Measurements from ENCODE around the gene MON1B. TPM values are rescaled to one million over a fixed set of nuclear protein-coding genes. Genes with fewer than 3 reads are reported as not detected.
"Not testable (repeated sequence)": the region's sequence is repeated elsewhere in the genome, so short reads cannot be mapped to it uniquely, and the experiment has no call there.

The MON1B gene
- total and polyA plus RNA-seq, 4 experiments from 2014 or later = 30.5 to 85.4 (median 65.7) TPM

DNA sequence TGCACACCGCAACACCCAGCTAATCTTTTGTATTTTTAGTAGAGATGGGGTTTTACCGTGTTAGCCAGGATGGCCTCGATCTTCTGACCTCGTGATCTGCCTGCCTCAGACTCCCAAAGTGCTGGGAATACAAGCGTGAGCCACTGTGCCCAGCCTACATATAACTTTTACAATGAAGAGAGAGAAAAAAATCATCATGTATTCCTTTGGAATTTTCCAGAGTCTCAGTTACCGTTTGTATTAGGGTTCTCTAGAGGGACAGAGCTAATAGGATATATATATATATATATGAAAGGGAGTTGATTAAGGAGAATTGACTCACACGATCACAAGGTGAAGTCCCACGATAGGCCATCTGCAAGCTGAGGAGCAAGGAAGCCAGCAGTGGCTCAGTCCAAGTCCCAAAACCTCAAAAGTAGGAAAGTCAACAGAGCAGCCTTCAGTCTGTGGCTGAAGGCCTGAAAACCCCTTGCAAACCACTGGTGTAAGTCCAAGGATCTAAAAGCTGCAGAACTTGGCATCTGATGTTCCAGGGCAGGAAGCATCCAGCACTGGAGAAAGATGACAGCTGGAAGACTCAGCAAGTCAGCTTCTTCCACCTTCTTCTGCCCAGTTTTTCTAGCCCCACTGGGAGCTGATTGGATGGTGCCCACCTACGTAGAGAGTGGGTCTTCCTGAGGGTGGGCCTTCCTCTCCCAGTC lies 25.3 kb upstream of the MON1B start:
- H3K9me3 ChIP-seq (ENCODE audit: control insufficient read depth in 1 of 2, low read length in 2 of 2); H3K4me3 ChIP-seq (ENCODE audit: low read length in 2 of 2); H3K27me3 ChIP-seq (ENCODE audit: insufficient read depth, low read length); DNase-seq; H3K9me3 Mint-ChIP-seq; H3K4me1 Mint-ChIP-seq; H3K27ac ChIP-seq (ENCODE audit: low read depth, low read length); H3K36me3 ChIP-seq (ENCODE audit: insufficient read depth, low read length); H3K27ac Mint-ChIP-seq; POLR2A ChIA-PET (ENCODE audit: partially characterized antibody); H3K36me3 Mint-ChIP-seq; H3K4me3 Mint-ChIP-seq; H3K4me1 ChIP-seq (ENCODE audit: insufficient read depth, low read length); intact Hi-C loops (cut with micrococcal nuclease): not testable (repeated sequence)
- peaks cover 15 to 23% of the 10 kb centered on the region in 2 donors for H3K27me3 Mint-ChIP-seq
- CTCF ChIA-PET (ENCODE audit: partially characterized antibody) = interaction anchor here (1.8 kb wide), 1 partner anchor 10 kb away, joined by 3 read pairs; no protein-coding TSS in a partner anchor

DNA sequence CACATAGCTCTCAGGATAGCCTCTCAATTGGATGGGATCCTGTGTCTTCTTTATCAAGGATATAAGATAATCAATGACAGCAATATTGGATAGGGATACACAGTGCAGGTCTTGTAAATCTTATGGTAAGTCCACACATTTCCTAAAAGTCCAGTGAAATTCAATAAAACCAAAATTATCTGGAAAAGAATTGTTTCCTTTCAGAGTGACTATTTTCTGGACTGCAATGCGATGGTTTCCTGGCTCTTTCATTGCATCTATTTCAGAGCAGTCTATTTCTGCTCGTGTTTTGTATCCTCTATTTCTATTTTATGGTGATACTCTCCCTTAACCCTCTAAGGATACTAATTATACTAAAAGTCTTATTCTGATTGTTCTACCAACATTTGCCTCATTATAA lies 24.3 kb upstream of the MON1B start:
- Histone ChIP-seq H3K27ac (ENCODE audit: low read depth, low read length) (no peak overlapping the region), H3K36me3 (ENCODE audit: insufficient read depth, low read length) (no peaks in the 10 kb centered on the region), H3K9me3 (ENCODE audit: control insufficient read depth in 1 of 2, low read length in 2 of 2) (no peaks in the 10 kb centered on the region), H3K4me1 (ENCODE audit: insufficient read depth, low read length) (no peaks in the 10 kb centered on the region), H3K27me3 (ENCODE audit: insufficient read depth, low read length) (peaks cover 8% of the 10 kb centered on the region), H3K4me3 (ENCODE audit: low read length in 2 of 2) (no peak overlapping the region)
- no peak overlapping the region for H3K27ac Mint-ChIP-seq
- H3K27me3 Mint-ChIP-seq = peaks cover 17 to 24% of the 10 kb centered on the region in 2 donors
- H3K4me1 Mint-ChIP-seq = no peaks in the 10 kb centered on the region
- intact Hi-C loops (cut with micrococcal nuclease) = no loop called here
- no peak overlapping the region for H3K4me3 Mint-ChIP-seq
- H3K36me3 Mint-ChIP-seq = no peaks in the 10 kb centered on the region
- no peaks in the 10 kb centered on the region for H3K9me3 Mint-ChIP-seq
- CTCF ChIA-PET (ENCODE audit: partially characterized antibody) = no interaction called here
- POLR2A ChIA-PET (ENCODE audit: partially characterized antibody) = no interaction called here
- no peak for DNase-seq

DNA sequence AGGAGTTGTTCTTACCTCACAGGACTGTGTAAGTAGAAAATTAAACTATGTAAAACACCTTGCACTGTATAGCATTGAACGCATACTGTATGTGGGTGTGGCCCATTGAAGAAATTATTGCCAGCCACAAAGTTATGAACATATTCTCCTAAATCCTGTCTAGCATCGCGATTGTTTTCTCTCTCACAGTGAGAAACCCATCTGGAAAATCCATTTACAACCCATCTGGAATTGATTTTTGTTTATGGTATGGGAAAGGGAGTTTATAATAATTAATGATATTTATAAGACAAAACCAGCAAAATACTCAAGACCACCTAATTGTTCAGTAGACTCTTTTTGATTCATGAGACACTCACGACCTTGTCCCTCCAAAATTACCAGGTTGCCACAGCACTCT lies 22.1 kb upstream of the MON1B start:
- Histone ChIP-seq H3K9me3 (ENCODE audit: control insufficient read depth in 1 of 2, low read length in 2 of 2) (no peaks in the 10 kb centered on the region), H3K4me1 (ENCODE audit: insufficient read depth, low read length) (no peaks in the 10 kb centered on the region), H3K36me3 (ENCODE audit: insufficient read depth, low read length) (no peaks in the 10 kb centered on the region), H3K27ac (ENCODE audit: low read depth, low read length) (no peak overlapping the region), H3K27me3 (ENCODE audit: insufficient read depth, low read length) (peaks cover 8% of the 10 kb centered on the region), H3K4me3 (ENCODE audit: low read length in 2 of 2) (no peak overlapping the region)
- H3K4me1 Mint-ChIP-seq = no peaks in the 10 kb centered on the region
- no peak overlapping the region for H3K4me3 Mint-ChIP-seq
- no peaks in the 10 kb centered on the region for H3K9me3 Mint-ChIP-seq
- DNase-seq = no peak
- H3K27me3 Mint-ChIP-seq = peaks cover 18 to 26% of the 10 kb centered on the region in 2 donors
- POLR2A ChIA-PET (ENCODE audit: partially characterized antibody) = no interaction called here
- H3K27ac Mint-ChIP-seq = no peak overlapping the region
- intact Hi-C loops (cut with micrococcal nuclease) = no loop called here
- CTCF ChIA-PET (ENCODE audit: partially characterized antibody) = interaction anchor here (2.1 to 4.0 kb wide), 4 partner anchors 9 to 1387 kb away, joined by 4 to 26 read pairs (median 15); no protein-coding TSS in a partner anchor
- H3K36me3 Mint-ChIP-seq = no peaks in the 10 kb centered on the region

DNA sequence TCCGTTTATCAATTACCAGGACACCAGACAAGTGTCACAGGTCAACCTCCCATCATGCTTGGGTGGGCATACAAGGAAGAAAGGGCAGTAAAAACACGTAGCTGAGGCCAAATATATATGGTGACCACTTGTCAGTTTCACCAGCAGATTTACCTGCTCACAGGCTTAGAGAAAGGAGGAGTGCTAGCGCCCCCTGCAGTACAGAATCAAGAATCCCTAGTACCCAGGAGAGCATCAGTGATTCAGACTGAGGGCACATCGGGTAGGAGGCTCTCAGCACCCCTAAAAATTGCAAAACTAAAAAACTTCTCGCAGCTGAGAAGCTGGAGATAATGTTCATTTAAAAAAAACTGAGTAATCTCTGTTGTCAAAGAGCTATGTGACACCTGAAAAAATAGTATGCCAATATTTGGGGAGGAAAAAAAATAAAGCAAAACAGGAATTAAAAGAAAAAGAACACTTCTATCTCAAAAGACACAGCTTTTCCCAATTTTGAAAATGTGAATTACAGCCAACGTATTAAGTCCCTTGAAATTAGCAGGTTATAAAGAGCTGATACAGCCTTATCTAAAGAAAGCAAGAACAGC lies 21.2 kb upstream of the MON1B start:
- Mint-ChIP-seq H3K4me1 (no peaks in the 10 kb centered on the region), H3K36me3 (no peaks in the 10 kb centered on the region), H3K27ac (no peak overlapping the region), H3K9me3 (no peaks in the 10 kb centered on the region), H3K4me3 (no peak overlapping the region), H3K27me3 (peaks cover 24 to 31% of the 10 kb centered on the region in 2 donors)
- no peaks in the 10 kb centered on the region for H3K9me3 ChIP-seq (ENCODE audit: control insufficient read depth in 1 of 2, low read length in 2 of 2)
- no peak overlapping the region for H3K27ac ChIP-seq (ENCODE audit: low read depth, low read length)
- intact Hi-C loops (cut with micrococcal nuclease) = no loop called here
- peaks cover 8% of the 10 kb centered on the region for H3K27me3 ChIP-seq (ENCODE audit: insufficient read depth, low read length)
- ChIA-PET POLR2A (ENCODE audit: partially characterized antibody) (no interaction called here), CTCF (ENCODE audit: partially characterized antibody) (interaction anchor here (1.1 to 4.0 kb wide), 12 partner anchors 8 to 1388 kb away, joined by 3 to 26 read pairs (median 7); no protein-coding TSS in a partner anchor)
- peak; percentile 12 to 45 (median 17) for DNase-seq
- H3K4me1 ChIP-seq (ENCODE audit: insufficient read depth, low read length) = no peaks in the 10 kb centered on the region
- H3K4me3 ChIP-seq (ENCODE audit: low read length in 2 of 2) = no peak overlapping the region
- no peaks in the 10 kb centered on the region for H3K36me3 ChIP-seq (ENCODE audit: insufficient read depth, low read length)

DNA sequence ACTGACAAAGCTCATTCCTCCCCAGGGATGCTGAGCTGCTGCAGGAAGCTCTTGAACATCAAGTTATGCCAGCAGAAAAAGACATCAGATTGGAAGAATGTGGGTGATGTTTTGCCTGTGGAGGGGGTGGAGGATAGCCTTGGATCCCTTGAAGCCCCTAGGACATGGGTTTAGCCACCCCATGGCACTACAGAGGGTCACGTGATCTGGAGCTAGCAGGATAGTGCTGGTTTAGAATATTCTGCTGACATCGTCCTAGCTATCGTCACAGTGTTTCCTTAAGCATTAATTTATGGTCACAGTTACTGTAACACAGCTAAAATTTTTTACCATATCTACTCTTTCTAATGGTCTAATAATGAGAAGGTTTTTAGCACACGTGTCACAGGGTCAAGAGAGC lies 20.2 kb upstream of the MON1B start:
- DNase-seq = no peak
- Histone ChIP-seq H3K4me1 (ENCODE audit: insufficient read depth, low read length) (no peaks in the 10 kb centered on the region), H3K9me3 (ENCODE audit: control insufficient read depth in 1 of 2, low read length in 2 of 2) (no peaks in the 10 kb centered on the region), H3K4me3 (ENCODE audit: low read length in 2 of 2) (no peak overlapping the region), H3K27ac (ENCODE audit: low read depth, low read length) (no peak overlapping the region), H3K27me3 (ENCODE audit: insufficient read depth, low read length) (peaks cover 8% of the 10 kb centered on the region), H3K36me3 (ENCODE audit: insufficient read depth, low read length) (no peaks in the 10 kb centered on the region)
- Mint-ChIP-seq H3K9me3 (no peaks in the 10 kb centered on the region), H3K27me3 (peaks cover 29 to 31% of the 10 kb centered on the region in 2 donors), H3K4me1 (no peaks in the 10 kb centered on the region), H3K4me3 (no peak overlapping the region), H3K36me3 (no peaks in the 10 kb centered on the region), H3K27ac (no peak overlapping the region)
- ChIA-PET CTCF (ENCODE audit: partially characterized antibody) (interaction anchor here (1.1 to 4.0 kb wide), 16 partner anchors 9 to 1974 kb away, joined by 3 to 26 read pairs (median 6); no protein-coding TSS in a partner anchor), POLR2A (ENCODE audit: partially characterized antibody) (no interaction called here)
- intact Hi-C loops (cut with micrococcal nuclease) = no loop called here

DNA sequence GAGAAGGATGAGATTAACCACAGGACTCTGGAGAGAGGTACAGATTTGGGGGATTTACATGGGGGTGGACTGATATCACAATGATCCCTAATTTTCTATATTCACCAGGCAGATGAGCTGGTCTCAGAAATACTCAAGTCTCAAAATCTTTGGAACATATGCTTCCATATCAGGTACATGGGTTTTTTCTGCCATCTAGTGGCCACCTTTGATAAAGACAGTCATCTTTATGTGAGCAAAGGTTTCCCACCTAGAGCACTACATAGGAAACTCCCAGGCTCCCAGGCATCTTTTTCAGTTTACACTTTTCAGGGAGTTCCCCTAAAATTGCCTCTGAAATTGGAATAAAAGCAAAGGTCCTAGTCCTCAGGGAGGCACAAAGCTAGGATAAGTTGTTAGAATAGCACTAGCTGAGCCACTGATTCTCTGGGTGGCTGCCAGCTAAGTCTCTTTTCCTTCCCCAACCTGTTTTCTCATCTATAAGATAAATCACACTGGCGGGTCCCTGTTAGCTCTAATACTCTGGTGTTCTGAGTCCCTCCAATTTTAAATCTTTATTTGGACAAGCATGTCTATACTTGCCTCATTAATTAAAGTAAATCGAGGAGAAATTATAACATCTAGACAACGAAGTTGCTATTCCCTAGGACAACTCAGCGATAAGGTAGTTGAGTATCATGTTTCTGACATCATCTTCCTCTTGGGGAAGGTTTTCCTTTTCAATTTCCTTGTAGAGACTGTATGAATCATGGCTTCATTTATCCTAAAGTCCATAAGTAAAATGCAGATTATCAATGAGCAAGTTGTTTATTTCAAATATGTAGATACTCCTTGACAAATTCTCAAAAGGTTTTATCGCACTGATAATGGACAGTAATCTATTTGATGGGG lies 19.0 kb upstream of the MON1B start:
- H3K4me3 ChIP-seq (ENCODE audit: low read length in 2 of 2) = no peak overlapping the region
- H3K36me3 ChIP-seq (ENCODE audit: insufficient read depth, low read length) = no peaks in the 10 kb centered on the region
- Mint-ChIP-seq H3K4me1 (no peaks in the 10 kb centered on the region), H3K27me3 (peaks cover 30 to 34% of the 10 kb centered on the region in 2 donors), H3K4me3 (no peak overlapping the region), H3K36me3 (no peaks in the 10 kb centered on the region), H3K9me3 (no peaks in the 10 kb centered on the region), H3K27ac (no peak overlapping the region)
- POLR2A ChIA-PET (ENCODE audit: partially characterized antibody) = no interaction called here
- no peaks in the 10 kb centered on the region for H3K4me1 ChIP-seq (ENCODE audit: insufficient read depth, low read length)
- DNase-seq = peak in 4 of 5 donors; percentile 34 to 41 (median 38)
- CTCF ChIA-PET (ENCODE audit: partially characterized antibody) = interaction anchor here (0.8 to 4.0 kb wide), 15 partner anchors 9 to 1976 kb away, joined by 3 to 26 read pairs (median 6); no protein-coding TSS in a partner anchor
- H3K9me3 ChIP-seq (ENCODE audit: control insufficient read depth in 1 of 2, low read length in 2 of 2) = no peaks in the 10 kb centered on the region
- intact Hi-C loops (cut with micrococcal nuclease) = no loop called here
- H3K27ac ChIP-seq (ENCODE audit: low read depth, low read length) = no peak overlapping the region
- H3K27me3 ChIP-seq (ENCODE audit: insufficient read depth, low read length) = peaks cover 8% of the 10 kb centered on the region

DNA sequence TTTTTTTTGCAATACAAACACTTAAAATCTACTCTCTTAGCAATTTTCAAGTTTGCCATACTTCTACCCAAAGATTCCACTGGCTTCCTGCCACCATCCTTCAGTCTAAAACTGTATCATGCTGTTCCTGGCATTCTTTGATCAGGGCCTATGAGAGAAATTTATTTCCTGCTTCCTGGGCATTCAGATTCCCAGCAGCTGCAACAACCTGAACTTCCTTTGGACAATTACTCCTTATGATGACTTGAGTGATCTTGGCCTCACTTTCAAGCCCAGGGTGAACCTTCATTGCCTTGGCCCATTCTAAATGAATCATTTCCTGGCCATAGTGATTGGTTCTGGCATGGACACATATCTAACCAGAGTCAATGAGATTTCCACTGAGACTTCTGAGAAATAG lies 18.0 kb upstream of the MON1B start:
- no peaks in the 10 kb centered on the region for H3K36me3 ChIP-seq (ENCODE audit: insufficient read depth, low read length)
- DNase-seq = no peak
- peaks cover 29 to 30% of the 10 kb centered on the region in 2 donors for H3K27me3 Mint-ChIP-seq
- no peaks in the 10 kb centered on the region for H3K4me1 ChIP-seq (ENCODE audit: insufficient read depth, low read length)
- ChIA-PET POLR2A (ENCODE audit: partially characterized antibody) (no interaction called here), CTCF (ENCODE audit: partially characterized antibody) (no interaction called here)
- H3K36me3 Mint-ChIP-seq = no peaks in the 10 kb centered on the region
- no peak overlapping the region for H3K27ac Mint-ChIP-seq
- H3K27ac ChIP-seq (ENCODE audit: low read depth, low read length) = no peak overlapping the region
- no peaks in the 10 kb centered on the region for H3K9me3 Mint-ChIP-seq
- peaks cover 8% of the 10 kb centered on the region for H3K27me3 ChIP-seq (ENCODE audit: insufficient read depth, low read length)
- intact Hi-C loops (cut with micrococcal nuclease) = no loop called here
- H3K4me3 Mint-ChIP-seq = no peak overlapping the region
- H3K4me3 ChIP-seq (ENCODE audit: low read length in 2 of 2) = no peak overlapping the region
- H3K4me1 Mint-ChIP-seq = no peaks in the 10 kb centered on the region
- no peaks in the 10 kb centered on the region for H3K9me3 ChIP-seq (ENCODE audit: control insufficient read depth in 1 of 2, low read length in 2 of 2)

All from CD4-positive, alpha-beta memory T cell (primary cell).